Measurements from ENCODE around the gene SULF2.

Gene SULF2

DNA sequence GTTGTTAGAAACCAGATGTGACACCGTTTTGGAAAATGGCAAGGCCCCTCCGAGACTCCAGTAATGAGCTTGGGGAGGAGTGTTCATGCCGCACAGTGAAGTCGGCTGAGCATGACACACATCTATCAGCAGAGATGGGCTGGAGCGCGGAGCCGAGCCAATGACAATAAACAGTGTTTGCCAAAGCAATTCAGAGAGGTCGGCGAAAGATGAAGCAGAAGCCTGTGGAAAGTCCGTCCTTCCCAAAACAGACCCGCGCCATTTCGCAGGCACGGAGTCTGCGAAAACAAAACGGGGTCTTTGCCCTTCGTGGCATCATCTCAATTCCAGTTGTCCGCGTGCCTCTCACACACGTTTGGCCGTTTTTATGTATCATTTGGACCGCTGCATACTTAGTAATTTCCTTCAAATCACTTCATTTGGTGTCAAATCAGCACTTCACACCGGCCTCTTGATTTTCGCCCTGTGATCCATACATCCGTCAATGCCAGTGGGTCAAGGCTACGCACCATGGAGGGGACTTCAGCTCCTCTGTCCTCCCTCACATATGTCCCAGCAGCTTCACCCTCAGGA, 71.3 kb downstream of the SULF2 start:
- no peak for DNase-seq (ENCODE audit: low read depth in 2 of 3, low spot score in 1 of 3)

DNA sequence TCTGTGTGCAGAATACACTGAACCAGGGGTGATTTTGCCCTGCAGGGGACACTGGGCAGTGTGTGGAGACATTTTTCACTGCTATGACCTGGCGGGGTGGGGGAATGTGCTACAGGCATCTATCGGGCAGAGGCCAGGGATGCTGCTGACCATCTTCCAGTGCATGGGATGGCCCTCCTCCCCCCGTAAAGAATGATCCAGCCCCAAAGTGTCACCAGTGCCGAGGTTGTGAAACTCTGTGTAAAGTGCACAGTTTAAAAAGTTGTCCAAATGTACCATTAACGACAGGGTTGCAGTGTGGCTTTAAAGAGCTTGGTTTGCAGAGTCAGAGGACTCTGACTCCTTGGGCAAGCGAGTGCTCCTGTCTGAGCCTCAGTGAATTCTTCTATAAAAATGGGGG, 72.1 kb downstream of the SULF2 start:
- no peak for DNase-seq (ENCODE audit: low read depth in 2 of 3, low spot score in 1 of 3)

DNA sequence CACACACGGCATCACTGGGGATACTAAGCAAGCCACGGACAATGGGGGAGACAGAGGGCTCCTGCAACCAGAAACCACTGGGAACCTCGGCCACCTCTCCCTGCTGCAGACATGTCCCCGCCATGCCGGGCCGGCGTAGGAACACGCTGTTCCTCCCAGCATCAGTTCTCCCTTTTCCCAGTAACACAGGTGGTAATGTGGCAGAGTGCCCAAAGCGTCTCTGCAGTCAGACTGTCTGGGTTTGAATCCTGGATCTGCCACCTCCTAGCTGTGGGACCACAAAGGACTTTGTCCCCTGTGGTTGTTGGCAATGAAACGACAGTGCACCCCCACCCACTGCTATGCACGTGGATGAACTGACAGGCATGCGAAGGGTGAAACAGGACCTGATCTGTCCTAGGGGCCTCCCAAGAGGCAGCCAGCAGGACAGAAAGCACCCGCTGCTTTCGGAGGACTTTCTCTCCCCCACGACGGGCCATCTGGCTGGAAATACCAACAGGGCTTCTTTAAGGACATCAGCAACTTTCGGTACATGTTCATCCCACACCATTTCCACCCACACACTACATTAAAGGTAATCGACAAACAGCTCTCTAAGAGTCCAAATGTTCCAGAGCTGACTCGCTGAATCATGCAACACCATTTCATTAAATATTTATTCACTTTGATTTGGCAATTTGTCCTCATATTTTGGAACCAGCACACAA, 74.1 kb downstream of the SULF2 start:
- DNase-seq (ENCODE audit: low read depth in 2 of 3, low spot score in 1 of 3): no peak

DNA sequence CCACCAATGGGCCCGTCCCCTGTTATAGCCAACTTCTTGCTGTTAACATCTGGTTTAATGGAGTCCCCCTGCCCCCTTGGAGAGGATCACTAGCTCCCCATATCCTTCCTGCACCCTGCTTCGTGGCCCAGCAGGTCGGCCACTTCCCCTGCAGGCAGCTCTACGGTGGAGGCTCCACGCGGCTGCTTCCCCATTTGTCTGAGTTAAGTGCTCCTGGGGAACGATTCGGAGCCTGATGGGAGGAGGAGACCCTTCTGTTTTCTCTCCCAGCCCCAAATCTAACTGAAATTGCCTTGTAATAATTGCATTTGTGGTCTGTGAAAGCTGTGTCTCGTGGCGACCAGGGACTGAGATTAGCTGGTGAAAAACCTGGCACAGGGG, 74.6 kb downstream of the SULF2 start:
- no peak for DNase-seq (ENCODE audit: low read depth in 2 of 3, low spot score in 1 of 3)

DNA sequence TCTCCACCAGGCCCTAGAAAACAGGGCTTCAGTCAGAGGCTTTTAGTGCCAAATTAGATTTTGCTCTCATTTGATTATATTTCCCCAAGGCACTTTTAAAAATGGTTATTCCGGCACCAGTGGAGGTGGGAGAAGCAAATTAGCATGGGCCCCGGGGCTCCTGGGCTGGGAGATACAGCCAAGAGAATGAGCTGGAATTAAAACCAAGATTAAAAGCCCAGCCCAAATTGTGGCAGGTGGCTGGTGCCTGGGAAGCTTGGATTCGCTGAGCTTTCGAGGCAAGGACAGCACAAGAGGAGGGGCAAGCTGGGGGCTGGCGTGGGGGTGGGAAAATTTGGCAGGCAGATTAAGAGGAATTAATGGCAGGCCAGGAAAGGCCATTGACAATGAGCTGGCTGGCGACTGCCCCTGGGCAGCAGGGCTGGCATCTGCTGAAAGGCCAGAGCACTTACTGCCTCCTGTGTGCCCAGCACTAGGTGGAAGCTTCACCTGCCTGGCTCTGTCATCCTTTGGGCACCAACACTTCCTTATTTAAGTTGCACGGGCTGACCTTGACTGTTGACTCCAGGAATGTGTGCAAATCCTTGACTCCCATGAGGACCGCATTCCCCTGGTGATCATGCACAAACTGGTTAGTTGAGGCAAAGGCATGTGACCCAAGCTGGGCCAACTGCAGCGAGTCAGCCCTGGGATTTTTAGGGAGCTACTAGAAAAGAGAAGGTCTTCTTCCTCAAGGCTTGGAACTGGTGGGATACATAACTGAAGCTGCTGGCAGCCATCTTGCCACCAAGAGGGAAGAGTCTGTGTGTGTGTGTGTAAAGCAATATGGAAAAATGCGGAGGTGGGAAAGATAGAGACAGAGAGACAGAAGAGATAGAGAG, 76.1 kb downstream of the SULF2 start:
- no peak for DNase-seq (ENCODE audit: low read depth in 2 of 3, low spot score in 1 of 3)

DNA sequence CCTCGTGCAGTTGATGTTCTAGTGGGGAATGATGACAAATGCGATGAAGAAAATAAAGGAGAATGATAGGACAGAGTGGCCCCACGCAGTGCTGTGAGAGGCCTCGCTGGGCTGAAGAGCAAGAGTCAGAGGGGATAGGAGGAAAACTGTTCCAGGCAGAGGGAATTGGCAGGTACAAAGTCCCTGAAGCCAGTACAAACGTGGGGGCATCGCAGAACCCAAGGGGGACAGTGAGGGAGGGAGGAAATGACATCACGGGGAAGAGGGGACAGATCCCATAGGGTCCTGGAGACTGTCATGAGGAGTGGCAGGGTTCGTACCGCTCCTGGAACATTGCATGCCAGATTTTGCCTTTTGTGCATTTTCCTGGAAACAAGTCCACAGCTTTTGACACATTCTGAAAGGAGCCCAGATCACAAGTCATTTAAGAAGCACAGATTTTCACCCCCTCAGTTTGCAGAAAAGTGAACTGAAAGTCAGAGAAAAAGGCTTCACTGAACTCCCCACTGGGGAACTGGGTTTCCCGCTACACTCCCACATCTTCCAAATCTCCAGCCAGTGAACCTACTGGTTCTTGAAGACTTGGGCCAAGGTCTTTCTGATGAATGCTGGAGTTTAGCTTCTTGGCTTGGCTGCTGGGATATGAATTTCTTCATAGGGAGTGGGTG, 77.0 kb downstream of the SULF2 start:
- DNase-seq (ENCODE audit: low read depth in 2 of 3, low spot score in 1 of 3): no peak

DNA sequence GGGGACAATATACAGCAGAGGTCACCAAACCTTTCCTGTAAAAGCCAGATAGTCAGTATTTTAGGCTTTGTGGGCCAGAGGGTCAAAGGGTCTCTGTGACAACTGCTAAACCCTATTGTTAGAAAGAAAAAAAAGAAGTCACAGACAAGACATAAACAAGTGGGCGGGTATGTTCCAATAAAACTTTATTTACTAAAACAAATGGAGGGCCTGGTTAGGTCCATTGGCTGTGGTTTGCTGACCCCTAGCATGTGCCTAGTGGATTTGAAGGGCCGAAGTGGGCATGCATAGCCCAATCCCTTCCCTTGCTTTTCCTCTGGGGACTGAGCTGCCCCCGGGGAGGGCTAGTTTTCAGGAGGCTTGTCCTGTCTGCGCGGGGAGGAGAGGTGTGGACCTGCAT, 78.9 kb downstream of the SULF2 start:
- DNase-seq (ENCODE audit: low read depth in 2 of 3, low spot score in 1 of 3): no peak

DNA sequence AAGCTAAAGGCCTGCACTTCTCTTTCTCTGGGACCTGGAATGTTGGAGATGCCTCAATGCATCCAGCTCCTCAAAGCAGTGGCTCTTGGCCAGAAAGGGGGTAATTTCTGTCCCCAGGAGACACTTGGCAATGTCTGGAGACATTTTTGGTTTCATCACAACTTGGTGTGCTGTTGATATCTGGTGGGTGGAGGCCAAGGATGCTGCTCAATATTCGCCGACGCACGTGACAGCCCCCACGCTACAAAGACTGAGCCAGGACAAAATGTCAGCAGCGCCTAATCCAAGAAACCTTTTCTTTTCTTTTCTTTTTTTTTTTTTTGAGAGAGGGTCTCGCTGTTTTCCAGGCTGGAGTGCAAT, 79.8 kb downstream of the SULF2 start:
- DNase-seq (ENCODE audit: low read depth in 2 of 3, low spot score in 1 of 3): no peak

DNA sequence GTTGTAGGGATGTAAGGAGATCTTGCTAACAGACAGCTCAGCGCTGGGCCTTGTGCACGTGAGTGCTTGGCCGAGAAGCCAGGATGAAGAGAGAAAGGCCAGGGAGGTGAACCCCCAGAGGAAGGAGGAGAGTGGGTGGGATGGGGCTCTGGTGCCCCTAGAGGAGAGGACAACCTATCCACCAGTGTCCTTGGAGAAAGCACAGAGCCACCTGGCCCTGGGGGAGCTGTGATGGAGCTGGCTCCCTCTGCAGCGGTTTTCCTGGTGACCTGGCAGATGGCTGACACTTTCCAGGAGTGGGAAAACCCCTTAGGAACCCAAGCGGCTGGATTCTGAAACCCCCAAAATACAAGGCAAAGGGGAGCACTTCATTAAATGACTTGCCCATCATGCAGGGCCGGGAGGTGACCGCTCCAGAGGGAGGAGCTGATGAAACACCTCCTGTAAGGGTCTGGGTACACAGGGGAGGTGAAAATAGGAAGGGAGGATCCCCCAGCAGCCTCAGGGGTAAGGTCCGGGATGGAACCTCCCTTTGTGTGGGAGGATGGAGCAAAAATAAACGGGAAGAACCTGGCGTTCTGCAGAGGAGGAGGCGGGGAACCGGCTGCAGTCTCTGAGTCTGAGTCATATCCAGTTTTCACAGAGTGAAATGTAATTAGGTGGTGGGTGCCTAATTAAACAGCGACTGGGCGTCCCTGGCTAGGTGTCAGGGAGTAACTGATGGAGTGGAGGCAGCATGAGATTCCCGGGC, 80.4 kb downstream of the SULF2 start:
- no peak for DNase-seq (ENCODE audit: low read depth in 2 of 3, low spot score in 1 of 3)

DNA sequence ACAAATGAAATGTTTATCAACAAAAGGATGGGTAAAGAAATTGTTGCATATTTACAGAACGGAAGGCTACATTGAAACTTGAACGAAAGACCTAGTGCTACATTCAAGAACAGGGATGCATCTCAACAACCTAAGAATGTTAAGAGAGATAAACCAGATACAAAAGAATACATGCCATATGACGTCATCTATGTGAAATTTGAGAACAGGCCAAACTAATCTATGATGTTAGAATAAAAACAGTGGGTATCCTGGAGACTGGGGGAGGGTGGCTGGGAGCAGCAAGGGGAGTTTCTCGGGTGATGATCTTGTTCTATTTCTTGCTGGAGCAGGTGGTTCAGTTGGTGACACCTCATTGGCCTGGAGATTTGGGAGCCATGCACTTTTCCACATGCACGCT, 81.5 kb downstream of the SULF2 start:
- no peak for DNase-seq (ENCODE audit: low read depth in 2 of 3, low spot score in 1 of 3)

DNA sequence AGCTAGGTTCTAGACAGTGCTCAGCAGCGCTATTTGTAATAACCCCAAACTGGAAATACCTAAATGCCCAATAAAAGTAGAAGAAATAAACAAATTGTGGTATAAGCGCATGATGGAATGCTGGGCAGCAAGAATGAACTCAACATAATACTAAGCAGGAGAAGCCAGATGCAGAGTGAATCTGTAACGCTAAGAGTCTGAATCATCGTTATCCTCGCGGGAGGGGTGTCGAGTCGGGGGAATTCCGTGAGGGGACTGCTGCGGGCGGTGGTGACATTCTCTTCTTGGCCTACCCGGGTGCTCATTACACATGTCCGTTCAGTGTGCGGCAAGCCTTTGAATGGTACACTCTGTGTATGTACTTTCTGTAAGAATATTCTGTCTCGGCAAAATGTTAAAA, 83.7 kb downstream of the SULF2 start:
- DNase-seq (ENCODE audit: low read depth in 2 of 3, low spot score in 1 of 3): no peak

DNA sequence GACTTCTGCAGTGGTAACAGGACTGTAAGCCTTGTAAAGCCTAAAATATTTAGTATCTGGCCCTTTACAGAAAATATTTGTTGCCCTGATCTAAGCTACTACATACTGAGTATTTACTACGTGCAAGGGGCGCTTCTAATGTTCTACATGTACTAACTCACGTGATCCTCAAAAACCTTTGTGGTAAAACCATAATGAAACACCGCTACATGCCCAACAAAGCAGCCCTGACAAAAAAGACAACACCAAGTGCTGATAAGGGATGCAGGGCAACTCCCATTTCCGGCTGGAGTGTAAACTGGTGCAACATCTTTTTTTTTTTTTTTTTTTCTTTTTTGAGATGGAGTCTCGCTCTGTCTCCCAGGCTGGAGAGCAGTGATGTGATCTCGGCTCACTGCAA, 85.0 kb downstream of the SULF2 start:
- DNase-seq (ENCODE audit: low read depth in 2 of 3, low spot score in 1 of 3): no peak

DNA sequence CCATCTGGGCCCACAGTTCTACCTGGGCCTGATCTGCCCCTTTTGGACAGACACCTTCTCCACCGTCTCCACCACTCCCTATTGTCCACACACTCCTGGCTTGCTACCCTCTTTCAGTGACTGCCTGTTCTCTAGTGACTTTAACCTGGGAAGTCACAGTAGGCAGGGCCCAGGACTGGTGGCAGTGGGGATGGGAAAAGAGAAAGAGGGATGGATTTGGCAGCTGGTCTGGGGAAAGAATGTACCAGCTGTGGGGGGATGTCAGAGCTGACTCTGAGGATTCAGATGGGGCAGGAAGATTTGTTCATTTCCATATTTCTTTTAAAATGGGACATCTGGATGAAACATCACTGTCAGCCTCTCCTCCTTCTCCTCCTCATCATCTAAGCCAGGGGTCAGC, 85.5 kb downstream of the SULF2 start:
- DNase-seq (ENCODE audit: low read depth in 2 of 3, low spot score in 1 of 3): no peak

DNA sequence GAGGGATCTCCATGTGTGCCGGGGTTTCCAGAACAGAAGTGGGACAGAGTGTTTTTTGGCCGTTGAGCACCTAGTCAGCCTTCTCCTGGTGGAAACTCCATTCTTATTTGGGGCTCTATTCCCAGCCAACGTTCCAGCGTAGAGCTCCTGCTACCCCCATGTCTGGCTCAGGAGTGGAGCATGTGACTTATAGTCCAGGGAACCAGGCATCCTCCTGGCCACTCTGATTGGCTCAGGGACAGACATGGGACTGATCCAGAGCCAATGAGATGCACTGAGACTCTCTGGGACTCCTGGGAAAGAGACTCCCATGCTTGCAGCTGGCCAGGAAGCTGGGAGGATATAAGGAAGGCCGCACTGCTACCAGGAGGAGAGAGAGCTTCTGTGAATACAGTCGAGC, 87.1 kb downstream of the SULF2 start:
- DNase-seq (ENCODE audit: low read depth in 2 of 3, low spot score in 1 of 3): no peak

DNA sequence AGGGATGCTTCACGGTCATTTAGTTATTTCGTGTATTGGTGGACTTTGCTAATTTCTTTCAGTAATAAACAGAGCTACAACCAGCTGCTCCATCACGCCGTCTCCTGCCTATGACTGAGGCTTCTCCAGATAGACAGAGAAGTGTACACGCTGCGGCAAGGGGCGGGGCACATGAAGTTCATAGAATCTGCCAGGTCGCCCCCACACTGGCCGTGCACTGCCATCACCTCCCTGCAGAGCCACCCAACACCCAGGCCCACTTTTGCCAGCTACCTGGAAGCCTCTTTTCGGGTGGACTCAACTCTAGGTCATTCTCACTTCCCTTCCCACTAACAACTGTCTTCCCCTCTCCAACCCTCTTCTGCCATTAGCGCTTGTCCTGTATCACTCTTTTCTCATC, 88.4 kb downstream of the SULF2 start:
- no peak for DNase-seq (ENCODE audit: low read depth in 2 of 3, low spot score in 1 of 3)

DNA sequence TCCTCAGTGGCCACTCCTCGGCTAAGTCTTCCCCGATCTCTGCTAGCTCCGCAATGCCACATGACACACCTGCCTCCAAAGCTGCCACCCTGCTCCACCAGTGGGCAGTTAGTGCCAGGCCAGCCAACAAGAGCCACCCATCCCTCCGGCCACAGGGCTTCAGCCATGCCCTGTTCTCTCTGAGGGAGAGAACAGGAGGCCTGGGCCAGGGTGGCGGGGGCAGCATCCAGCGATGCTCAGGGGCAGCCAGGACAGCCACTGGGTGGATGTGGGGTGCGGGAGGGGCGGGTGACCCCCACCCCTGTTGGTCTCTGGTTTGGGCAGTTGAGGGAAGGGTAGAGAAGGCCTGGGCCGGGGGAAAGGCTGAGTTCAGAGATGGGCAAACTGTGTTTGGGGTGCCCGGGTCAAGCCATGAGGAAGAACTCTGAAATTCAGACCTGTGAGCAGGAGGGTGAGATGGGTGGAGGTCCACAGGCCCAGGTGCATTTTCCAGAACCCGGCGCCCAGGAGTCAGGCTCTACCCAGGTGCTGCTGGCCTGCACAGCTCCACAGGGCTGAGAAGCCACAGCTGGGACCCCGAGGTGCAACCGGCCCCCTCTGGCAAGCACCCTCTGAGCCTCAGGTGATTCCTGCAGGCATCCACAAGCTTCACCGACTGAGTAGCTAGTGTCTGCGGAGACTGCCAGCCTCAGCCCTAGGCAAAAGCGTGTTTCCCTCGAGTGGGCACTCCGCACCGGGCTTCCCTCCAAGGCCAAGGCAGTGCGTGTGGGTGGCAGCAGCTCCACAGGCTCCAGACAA, 91.1 kb downstream of the SULF2 start:
- DNase-seq (ENCODE audit: low read depth in 2 of 3, low spot score in 1 of 3): no peak

DNA sequence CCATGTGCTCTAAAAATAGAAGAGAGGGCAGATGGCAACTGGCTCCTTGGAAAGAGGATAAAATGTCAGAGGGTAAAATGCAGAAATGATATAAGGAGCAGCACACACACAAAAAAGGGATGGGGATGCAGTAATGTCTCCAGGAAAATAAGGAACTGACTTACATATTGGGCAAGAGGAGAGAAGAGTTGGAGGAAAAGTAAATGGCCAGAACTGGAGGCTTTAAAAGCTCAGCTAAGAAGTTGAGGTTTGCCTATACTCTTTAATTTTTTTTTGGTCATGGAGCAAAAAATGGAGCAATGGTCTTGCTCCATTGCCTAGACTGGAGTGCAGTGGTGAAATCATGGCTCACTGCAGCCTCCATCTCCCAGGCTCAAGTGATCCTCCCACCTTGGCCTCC, 93.7 kb downstream of the SULF2 start:
- no peak for DNase-seq (ENCODE audit: low read depth in 2 of 3, low spot score in 1 of 3)

DNA sequence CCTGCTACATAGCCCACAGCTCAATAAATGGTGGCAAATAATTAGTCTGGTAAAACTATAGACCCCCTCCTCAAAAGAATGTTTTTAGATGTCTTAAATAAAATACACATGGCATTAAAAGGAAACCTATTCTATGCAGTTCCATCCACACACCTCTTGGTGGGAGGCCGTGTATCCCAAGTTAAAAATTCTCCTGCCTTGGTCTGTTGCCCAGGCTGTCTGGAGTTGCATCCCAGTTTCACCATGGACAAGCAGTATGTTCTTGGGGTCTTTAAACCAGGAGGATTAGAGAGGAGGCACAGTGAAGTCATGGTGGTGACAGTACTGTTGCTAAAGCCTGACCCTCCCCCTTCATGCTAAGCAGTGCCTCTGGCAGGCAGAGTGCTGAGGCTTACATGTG, 95.5 kb downstream of the SULF2 start:
- no peak for DNase-seq (ENCODE audit: low read depth in 2 of 3, low spot score in 1 of 3)

DNA sequence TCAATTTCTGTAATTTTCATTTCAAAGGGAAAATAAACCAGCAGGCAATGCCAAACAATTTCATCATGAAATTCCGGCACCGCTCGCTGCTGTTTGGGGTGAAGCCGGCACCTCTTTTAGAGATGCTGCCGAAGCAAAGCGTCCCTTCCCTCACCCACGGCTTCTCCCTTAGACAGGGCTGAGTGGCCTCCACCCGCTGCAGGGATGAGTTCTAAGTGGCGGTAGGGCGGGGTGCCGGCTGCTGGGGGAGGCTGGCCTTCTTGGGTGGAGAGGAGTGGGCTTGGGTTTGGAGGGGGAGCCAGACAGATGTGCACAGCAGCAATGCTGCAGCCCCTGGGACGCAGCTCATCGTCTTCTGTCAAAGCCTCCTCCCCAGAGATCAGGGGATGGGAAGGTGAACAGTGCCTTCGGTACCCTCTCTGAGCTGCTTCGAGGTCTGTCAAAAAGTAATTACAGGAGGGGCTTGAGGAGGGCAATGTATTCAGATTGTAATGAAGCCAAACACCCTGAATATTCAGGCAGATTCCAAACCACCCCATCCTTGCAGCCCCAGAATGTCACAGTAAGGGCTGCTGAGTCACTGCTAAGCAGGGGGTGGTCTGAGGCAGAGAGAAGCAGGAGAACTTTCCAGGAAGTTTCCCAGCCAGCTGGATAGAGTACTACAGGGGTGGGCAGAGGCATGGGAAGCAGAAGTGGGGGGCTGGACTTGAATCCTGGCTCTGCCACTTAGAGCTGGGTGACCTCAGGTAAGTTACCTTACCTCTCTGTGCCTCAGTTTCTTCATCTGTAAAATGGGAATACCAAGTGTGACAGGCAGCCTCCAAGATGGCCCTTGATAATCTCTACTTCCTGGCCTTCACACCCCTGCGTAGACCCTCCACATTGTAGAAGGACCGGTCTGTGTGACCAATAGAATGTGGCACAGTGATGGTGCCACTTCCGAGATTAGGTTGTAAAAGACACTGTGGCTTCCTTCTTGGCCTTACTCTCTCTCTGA, 96.6 kb downstream of the SULF2 start:
- no peak for DNase-seq (ENCODE audit: low read depth in 2 of 3, low spot score in 1 of 3)

Data from stimulated activated CD4-positive, alpha-beta T cell treated with anti-CD3 and anti-CD28 coated beads, Interleukin-12 subunit alpha, Interleukin-12 subunit beta, amount 100 ng/mL, for 48 hours (primary cell).